GF-D8 (cell line): ENCODE results near the gene PCSK7.

ENCODE experiments used
- DNase-seq: peaks from one replicate; lab custom pipeline; 2025; lab: John Stamatoyannopoulos, UW

The PCSK7 gene

DNA sequence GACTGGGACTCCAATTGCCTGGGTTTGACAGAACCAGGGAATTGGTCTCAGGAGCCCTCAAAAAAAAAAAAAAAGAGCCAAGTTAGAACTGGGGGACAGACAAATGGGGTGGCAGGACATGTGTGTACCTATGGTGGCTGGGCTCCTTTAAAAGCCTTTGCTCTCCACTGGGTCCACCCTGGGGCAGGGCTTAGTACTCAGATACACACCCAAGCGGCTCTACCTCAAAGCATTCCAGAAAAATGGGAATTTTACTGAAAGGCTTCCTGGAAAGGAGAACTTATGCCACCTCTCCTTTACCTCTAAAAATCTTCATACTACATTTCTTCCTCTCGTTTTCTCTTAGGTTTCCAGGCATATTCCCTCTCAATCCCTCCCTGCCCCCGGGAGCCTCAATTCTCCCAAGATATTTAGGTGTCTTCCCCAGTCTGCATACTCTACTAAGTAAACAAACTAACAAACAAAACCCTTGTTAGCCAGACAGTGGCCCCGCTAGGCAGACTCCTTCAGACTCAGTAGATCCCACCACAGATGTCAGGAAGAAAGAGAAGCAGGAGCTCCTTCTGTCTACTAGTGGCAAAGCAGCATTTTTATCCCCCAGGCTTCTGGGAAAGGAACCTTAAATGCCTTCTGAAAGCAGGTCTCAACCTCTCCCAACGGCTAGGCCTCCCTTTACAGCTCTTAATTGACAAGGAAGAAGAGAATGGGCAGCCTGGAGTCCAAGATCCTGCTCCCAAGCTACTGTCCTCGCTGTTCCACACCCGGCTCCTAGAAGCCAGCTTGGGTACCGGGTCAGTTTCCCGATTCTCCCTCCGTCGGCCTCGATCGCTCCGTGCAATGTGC, 653 bp downstream of the PCSK7 start:
- no peak for DNase-seq

DNA sequence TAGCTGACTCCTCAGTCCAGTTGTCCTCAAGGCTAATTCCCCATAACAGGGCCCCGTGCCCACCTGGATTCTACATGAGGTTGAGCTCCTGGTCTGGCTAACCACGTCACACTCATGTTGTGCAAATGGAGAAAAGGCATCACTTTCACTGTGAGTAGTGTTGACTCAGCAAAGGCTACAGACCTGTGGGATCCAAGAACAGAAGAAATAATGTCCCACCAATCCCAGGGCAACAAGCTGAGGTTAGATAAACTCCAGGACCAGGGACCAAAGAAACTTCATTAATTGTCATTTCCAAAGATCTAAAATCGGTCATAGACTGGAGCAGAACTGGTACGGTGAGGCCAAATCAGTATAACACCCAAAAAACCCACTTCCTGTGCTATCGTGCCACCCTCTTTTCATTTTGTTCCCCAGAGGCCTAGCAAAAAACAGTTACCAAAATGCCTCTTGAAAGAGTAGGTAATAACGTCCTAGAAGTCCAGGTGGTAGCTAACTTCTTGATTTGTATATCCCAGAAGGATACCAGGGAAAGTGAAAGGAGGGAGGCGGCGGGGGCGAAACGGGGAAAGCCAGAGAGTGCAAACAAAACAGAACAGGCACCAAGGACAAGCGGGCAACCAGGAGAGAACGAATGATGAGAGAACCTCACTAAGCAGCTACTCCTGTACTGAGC, 1.4 kb downstream of the PCSK7 start:
- DNase-seq = no peak

- no peak for DNase-seq
Observed at GRCh38 chr11:117229931-117230285, 2.0 kb downstream of the PCSK7 start.

- no peak for DNase-seq
Observed at GRCh38 chr11:117229411-117229810, 2.5 kb downstream of the PCSK7 start.

DNA sequence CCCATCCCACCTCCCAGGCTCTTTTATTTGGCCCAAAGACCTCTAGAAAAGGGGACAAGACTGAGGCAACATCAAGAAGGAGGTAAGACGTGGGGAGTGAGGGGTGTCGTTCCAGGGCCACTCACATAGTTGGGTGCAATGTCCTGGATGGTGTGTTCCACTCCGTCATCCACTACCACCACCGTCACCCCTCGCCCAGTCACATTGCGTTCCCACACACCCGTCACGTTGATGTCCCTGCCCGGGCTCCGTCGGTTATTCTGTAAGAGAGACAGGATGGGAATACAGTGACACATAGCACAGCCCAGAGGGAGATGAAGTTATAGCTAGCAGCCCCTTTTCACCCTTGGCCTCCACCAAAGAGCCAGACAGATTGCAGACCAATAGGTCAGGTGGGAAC, 3.8 kb downstream of the PCSK7 start:
- no peak for DNase-seq

GRCh38 chr11:117226388-117227385, 5.2 kb downstream of the PCSK7 start:
- peak; percentile 89 for DNase-seq

DNA sequence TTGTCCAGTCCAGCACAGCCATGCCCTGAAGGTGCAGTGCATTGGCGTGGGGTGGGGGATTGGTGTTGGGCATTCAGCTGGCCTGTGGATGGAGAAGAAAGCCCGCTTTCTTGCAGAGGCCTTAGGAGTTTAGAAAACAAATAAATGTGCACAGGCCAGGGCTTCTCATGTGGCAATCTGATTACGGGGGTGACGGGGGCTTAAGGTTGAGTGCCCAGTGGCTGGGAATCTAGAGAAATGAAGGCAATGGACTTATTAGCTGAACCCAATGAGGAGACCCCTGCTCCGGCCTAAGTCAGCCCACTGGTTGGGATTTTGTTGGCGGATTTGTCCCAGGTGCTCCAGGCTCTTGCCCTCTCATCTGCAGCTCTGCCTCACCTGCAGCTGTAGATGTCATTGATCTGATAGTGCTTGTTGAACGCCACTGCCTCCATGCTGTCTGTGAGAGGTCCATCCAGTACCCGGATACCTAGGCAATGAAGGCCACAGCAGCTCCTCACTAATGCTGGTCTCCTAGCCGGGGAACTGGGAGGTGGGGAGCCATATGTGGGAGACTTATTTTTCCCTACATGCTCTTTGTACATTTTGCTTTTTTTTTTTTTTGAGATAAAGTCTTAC, 6.2 kb downstream of the PCSK7 start:
- no peak for DNase-seq

DNA sequence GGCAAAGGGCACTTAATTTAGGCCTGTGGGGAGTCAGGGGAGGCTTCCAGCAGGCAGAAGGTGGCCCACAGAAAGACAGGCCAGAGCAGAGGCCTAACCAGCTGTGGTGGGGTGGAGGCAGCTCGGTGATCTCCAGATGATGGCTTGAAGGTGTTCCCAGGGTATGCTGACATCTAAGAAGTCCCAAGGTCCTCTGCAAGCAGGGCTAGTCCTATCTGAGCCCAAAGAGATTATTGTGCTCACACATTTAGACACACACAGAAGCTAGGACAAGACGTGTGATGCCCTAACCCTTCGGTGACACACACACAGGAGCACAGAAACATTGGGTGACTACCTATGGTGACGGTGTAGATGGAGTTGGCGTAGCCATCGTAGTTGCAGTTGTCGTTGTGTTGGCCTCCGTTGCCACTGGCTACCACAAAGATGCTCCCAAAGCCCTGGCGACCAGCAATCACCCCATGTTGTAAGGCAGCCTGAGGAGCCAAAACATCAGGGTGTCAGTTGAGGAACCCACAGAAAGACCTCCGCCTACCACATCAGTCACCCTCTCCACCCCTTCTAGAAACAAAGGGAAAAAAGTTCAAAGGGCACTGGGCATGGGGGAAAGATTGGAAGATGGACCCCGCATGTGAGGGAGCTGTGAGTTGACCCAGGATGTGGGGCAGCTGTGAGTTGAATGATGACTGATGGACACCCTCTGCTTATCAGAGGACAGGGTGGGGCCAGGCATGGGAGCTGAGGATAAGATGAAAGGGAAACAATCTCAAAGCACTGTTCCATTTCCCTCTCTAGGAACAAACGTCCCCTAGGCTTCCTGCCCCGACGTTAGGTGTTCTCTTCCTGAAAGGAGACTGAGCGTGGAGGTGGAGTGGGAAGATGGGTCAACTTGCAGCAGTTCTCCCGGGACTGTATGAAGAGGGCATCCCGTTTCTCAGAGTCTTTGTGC, 7.9 kb downstream of the PCSK7 start:
- no peak for DNase-seq

DNA sequence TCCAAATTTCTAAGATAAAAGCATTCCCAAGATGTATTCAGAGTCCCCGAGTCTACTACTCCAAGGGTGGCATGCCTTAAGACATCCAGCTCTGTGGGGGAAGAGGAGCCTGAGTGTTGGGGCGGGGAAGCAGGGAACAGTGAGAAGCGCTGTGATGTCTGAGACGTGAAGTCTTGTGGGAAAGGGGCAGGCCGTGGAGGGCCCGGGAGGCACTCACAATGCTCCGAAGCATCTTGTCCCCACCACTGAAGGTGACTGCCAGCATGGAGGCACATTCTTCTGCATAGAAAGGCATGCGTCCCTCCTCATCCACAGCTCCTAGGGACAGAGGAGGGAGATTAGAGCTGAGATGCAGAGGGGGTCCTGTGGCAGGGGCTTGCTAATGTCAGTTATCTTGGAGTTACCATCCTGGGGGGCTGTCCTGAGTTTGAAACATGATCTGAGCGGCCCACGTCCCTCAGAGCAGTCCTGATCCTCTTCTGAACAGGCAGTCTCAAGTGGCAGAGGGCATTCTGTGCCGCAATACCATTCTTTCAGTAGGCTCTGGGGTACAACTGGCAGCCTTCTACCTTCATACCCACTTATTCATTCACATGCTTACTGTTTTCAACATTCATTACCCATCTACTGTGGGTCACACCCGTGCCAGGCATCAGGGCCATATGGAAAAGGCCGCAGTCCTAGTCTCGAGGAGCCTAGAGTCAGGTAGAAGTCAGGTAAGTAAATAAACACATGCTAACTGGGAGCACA, 8.7 kb downstream of the PCSK7 start:
- no peak for DNase-seq

DNA sequence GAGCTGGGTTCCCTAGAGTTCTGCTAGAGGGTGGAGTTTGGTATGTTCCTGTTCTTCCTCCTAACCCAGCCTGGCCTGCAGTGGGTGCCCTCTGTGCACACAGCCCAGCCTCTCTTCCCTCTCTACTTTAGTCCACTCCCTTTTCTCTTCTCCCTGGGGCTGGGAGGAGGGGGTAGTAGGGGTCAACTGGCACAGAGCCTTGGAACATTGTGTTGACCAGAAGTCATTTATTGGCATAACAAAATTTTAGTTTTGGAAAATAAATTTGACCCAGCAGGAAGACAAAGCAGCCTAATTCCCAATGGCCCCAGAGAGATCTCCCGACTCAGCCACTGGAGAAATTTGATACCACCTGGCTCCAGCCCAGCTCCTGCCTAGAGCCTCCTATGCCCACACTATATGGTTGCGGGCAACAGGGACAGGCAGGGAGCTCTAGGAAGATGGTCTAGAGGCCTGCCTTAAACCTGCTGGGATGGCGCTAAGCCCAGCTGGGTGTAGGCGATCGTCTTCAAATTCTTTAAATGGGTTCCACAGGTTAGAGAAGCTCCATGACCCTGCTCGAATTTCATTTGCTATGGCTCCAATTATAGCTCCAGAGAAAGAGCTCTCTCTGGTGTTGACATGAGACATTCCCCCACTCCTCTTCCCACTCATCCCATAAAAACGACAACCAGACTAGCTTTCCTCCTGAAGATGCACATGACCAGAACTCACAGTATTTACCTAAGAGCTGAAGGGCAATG, 9.9 kb downstream of the PCSK7 start:
- no peak for DNase-seq

GRCh38 chr11:117220999-117221774, 10.7 kb downstream of the PCSK7 start:
- no peak for DNase-seq

- no peak for DNase-seq
Observed at GRCh38 chr11:117220568-117220967, 11.3 kb downstream of the PCSK7 start.

GRCh38 chr11:117219995-117220394, 11.9 kb downstream of the PCSK7 start:
- no peak for DNase-seq

GRCh38 chr11:117219455-117219854, 12.4 kb downstream of the PCSK7 start:
- DNase-seq = no peak

DNA sequence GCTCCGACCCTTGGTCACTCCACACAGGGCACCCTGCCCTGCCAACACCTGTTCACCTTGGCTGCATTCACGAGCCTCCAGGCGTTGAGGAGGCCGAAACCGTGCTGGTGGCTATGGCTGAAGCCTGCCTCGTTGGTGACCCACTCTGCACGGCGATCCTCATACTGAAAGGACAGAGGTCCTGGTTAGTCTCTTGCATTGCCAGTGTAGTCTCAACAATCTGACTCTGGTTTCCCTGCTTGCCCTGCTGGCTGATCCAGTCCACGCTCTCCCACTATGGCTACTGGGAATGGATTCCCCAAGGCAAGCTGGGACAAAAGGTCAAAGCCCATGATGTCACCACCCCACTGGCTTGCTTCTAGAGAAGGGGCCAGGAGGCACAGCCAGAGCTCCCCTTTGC, 12.9 kb downstream of the PCSK7 start:
- DNase-seq = no peak

DNA sequence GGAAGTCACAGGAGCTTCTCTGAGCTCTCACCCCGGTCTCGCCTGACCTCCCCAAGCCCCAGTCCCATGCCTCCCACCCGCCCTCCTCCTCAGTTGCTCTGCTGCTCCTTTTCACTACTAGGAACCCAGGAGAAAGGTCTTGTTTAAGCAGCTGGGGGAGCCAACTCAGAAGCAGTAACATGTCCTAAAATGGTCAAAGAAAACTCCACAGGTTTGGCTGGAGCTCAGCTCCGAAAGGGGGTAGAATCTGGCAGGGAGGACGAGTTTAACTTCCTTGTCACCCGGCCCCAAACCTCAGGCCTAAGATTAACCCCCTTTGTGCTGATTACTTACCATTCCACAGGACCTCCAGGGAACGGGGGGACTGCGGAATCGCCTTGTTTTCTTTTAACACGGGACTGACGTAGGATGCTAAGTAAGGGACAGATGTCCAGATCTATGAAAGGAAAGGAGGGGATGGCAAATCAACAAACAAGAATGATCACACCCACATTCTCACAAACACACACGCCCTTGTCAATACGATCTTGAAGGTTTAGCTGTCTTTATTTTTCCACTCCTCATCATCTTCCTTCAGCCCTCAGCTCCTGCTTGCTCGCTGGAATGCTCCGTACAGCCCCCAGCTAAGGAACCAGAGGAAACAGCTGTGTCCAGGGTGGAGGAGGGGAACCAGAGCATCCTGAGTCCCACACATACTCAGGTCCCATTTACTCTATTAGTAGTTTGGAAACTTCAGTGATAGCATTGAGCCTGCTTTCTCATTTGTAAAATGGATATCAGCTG, 13.5 kb downstream of the PCSK7 start:
- DNase-seq = no peak

DNA sequence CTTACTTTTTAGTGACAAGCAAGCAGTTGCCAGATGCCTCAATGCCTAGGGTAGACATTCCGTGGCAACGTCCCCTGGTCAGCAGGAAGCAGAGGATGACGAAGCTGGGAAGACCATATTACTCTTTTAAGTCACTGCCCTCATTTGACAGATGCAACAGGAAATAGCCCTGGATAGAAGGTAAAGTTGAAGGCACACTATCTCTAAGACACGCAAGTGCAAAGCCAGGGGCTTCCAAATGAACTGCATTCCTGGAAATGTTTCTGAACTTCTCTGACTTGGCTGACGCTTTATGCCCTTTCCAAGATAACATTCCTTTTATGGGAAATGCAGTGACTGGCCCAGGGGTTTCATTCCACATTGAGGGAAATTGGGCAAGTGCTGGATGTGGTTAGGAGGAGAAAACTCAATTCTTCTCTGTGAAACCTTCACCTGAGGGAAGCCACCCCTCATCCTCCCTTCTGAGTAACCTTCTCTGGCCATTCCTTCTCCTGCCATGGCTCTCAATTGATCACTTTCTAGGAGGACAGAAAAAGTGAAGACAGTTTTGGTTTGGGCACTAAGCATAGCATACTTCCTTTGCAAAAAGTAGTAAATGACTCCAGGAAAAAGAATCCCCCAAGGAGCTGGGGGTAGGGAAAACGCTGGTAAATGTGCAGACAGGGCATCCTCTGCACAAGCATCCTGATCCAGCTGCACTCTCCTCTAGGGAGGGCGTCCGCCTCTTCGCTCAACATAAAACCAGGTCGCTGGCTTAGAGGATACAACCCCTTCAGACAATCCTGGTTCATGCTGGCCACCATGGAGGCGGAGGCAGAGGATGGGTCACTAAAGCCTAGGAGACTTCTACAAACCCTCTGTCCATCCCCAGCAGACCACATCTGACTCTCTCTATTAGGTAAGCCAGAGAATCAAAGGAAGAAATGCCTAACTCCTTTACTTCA, 14.5 kb downstream of the PCSK7 start:
- no peak for DNase-seq
